Calu3 (cell line): Measurements from ENCODE around the gene ACP4. TPM values are rescaled to one million over a fixed set of nuclear protein-coding genes. Genes with fewer than 3 reads are reported as not detected.

ENCODE experiments used
- BruUV-seq: library from RNA; stranded (reverse); fragments of 400-500 nt; replicated peaks from 2 replicates; lab custom pipeline; 2021; lab: Mats Ljungman, UMichigan
- CTCF ChIA-PET: fragments of 300-600 bp; sonication (Branson Sonifier 250); formaldehyde crosslinking; loops from one replicate; lab custom pipeline; 2022; ENCODE audit warnings: antibody characterized with exemption; lab: Charles Lee
- DNase-seq: peaks from one replicate; pipeline ENCODE4 v3.0.0; 2022
- H3K27ac Mint-ChIP-seq: one replicate; pipeline ENCODE4 v1.8.0; 2022; ENCODE audit warnings: mixed read lengths; ENCODE audit not compliant: unreplicated experiment
- H3K27me3 Mint-ChIP-seq: one replicate; pipeline ENCODE4 v1.8.0; 2022; ENCODE audit warnings: mixed read lengths; ENCODE audit not compliant: unreplicated experiment
- H3K36me3 Mint-ChIP-seq: one replicate; pipeline ENCODE4 v1.8.0; 2022; ENCODE audit warnings: mild to moderate bottlenecking, moderate library complexity, mixed read lengths; ENCODE audit not compliant: insufficient read depth, unreplicated experiment
- H3K4me1 Mint-ChIP-seq: one replicate; pipeline ENCODE4 v1.8.0; 2022; ENCODE audit warnings: mild to moderate bottlenecking, low read depth, mixed read lengths; ENCODE audit not compliant: unreplicated experiment
- H3K4me3 Mint-ChIP-seq: one replicate; pipeline ENCODE4 v1.8.0; 2022; ENCODE audit warnings: mild to moderate bottlenecking, low read depth, moderate library complexity, mixed read lengths; ENCODE audit not compliant: unreplicated experiment
- H3K9me3 Mint-ChIP-seq: one replicate; pipeline ENCODE4 v1.8.0; 2022; ENCODE audit warnings: low read depth, mixed read lengths; ENCODE audit not compliant: unreplicated experiment
- intact Hi-C: fragments of 100-400 bp; cut with micrococcal nuclease; formaldehyde crosslinking; loops from one replicate; pipeline ENCODE4 v1.10.0; 2022; ENCODE audit not compliant: unreplicated experiment
- total RNA-seq: library from RNA; stranded (reverse); gene quantifications from 2 replicates; pipeline ENCODE4 v1.2.3, GENCODE V29; 2022
- TF ChIP-seq, protein P1 (sequence below): fragments of 200-600 bp; IDR thresholded peaks from one replicate; pipeline ENCODE4 v1.8.0; 2022; ENCODE audit warnings: antibody characterized with exemption; ENCODE audit not compliant: unreplicated experiment

Gene ACP4
- total RNA-seq, 1 experiment from 2014 or later = not detected

DNA sequence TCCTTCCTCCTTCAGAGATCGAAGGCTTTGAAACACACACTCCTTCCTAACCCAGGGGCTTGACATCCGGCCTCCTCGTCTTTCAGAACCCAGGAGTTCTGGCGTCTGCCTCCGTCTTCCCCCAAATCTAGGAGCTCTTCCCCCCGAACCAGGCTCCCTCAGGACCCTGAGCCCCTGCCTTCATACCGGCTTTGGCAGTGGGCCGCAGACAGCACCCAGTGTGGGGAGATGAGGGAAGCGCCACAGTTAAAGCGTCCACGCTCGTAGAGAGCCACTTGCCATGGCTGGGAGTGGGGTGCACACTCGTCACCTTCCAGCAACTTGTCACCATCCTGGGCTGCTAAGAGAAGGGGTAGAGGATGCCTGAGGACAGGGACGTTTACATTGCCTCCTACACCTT, 37.3 kb downstream of the ACP4 start:
- Mint-ChIP-seq H3K27ac (no peak overlapping the region), H3K4me1 (no peaks in the 10 kb centered on the region), H3K27me3 (peaks cover 74% of the 10 kb centered on the region), H3K9me3 (no peaks in the 10 kb centered on the region), H3K36me3 (no peaks in the 10 kb centered on the region), H3K4me3 (no peak overlapping the region)
- intact Hi-C loops = no loop called here
- DNase-seq = no peak
- TF ChIP-seq, protein P1, sequence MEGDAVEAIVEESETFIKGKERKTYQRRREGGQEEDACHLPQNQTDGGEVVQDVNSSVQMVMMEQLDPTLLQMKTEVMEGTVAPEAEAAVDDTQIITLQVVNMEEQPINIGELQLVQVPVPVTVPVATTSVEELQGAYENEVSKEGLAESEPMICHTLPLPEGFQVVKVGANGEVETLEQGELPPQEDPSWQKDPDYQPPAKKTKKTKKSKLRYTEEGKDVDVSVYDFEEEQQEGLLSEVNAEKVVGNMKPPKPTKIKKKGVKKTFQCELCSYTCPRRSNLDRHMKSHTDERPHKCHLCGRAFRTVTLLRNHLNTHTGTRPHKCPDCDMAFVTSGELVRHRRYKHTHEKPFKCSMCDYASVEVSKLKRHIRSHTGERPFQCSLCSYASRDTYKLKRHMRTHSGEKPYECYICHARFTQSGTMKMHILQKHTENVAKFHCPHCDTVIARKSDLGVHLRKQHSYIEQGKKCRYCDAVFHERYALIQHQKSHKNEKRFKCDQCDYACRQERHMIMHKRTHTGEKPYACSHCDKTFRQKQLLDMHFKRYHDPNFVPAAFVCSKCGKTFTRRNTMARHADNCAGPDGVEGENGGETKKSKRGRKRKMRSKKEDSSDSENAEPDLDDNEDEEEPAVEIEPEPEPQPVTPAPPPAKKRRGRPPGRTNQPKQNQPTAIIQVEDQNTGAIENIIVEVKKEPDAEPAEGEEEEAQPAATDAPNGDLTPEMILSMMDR = no peak
- CTCF ChIA-PET = no interaction called here
- BruUV-seq = no TSS peak

DNA sequence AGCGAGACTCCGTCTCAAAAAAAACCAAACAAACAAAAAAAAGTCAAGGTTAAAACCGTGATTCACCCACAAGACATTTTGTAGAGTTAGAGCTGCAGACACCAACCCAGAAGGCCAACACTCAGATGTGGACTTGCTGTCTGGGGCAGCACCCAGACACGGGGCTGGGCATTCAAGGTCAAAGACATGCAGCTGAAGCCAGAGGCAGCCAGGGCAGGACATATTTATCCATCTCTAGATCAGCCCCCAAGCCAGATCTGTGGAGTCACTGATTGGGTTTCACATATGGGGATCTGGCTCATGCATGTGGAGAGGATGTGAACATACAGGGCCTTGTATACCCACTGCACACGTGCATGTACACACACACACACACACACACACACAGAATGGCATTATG, 39.6 kb downstream of the ACP4 start:
- H3K27me3 Mint-ChIP-seq = peaks cover 76% of the 10 kb centered on the region
- intact Hi-C loops = no loop called here
- no TSS peak for BruUV-seq
- DNase-seq = no peak
- no peaks in the 10 kb centered on the region for H3K36me3 Mint-ChIP-seq
- H3K4me1 Mint-ChIP-seq = no peaks in the 10 kb centered on the region
- TF ChIP-seq, protein P1 = no peak
- no peaks in the 10 kb centered on the region for H3K9me3 Mint-ChIP-seq
- CTCF ChIA-PET = no interaction called here
- H3K4me3 Mint-ChIP-seq = no peak overlapping the region
- no peak overlapping the region for H3K27ac Mint-ChIP-seq

DNA sequence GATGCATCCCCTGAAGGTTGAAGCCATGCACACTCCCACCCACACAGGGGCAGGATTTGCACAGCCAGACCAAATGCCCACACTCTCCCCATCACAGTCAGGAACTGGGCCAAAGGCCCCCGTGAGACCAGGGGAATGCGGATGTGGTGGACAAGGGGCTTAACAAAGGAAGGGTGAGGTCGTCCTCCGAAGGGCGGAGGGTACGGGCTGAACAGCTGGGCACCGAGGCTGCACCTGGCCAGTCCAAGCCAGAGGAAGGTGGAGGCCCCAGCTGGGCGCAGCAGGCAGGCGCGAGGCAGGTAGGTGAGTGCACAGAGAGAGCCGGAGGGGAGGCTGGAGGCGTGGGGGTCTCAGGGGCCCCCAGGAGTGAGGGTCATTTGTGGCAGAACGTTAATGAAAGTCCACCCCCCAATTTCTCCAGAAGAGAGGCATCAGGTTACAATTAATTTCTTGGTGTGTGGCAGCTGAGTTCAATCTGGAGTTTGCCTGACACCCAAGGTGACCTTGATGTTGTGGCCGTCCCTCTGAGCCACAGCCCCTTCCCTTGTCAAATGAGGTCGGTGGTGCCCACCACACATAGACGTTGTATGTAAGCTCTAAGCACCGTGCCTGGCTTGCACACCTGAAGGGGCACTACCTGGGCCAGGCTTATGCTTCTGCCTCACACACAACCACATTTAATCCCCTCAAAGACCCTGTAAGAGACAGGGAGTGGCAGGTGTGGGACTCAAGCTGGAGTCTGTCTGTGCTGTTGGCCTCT, 40.2 kb downstream of the ACP4 start:
- no peak for DNase-seq
- no peaks in the 10 kb centered on the region for H3K4me1 Mint-ChIP-seq
- H3K27me3 Mint-ChIP-seq = peaks cover 76% of the 10 kb centered on the region
- intact Hi-C loops = no loop called here
- peaks cover 1% of the 10 kb centered on the region for H3K36me3 Mint-ChIP-seq
- H3K9me3 Mint-ChIP-seq = no peaks in the 10 kb centered on the region
- H3K27ac Mint-ChIP-seq = no peak overlapping the region
- no peak overlapping the region for H3K4me3 Mint-ChIP-seq
- TF ChIP-seq, protein P1 = no peak
- CTCF ChIA-PET = no interaction called here
- BruUV-seq = no TSS peak

DNA sequence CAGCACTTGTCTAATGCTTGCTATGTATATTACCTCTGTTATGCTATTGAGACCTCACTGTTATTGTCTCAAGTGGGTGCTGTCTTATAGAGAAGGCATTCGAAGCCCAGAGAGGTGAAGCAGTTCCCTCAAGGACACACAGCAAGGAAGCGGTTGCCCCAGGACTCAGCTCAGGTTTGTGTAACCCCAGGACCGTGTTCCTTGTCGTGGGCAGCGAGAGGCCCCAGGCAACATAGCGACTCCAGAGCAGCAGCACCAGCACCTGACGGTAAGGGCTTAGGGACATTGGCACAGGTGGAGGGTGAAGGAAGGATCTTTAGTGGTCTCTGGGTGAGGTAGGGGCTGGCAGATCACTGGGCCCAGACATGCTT, 40.8 kb downstream of the ACP4 start:
- no peak for DNase-seq
- intact Hi-C loops = no loop called here
- Mint-ChIP-seq H3K36me3 (peaks cover 7% of the 10 kb centered on the region), H3K27ac (no peak overlapping the region), H3K27me3 (peaks cover 75% of the 10 kb centered on the region), H3K4me1 (no peaks in the 10 kb centered on the region), H3K4me3 (no peak overlapping the region), H3K9me3 (no peaks in the 10 kb centered on the region)
- BruUV-seq = no TSS peak
- CTCF ChIA-PET = no interaction called here
- TF ChIP-seq, protein P1 = no peak
